GM18517 (cell line): Measurements from ENCODE around the gene DGKH.
"Not testable (repeated sequence)": the region's sequence is repeated elsewhere in the genome, so short reads cannot be mapped to it uniquely, and the experiment has no call there.

Experiments
- ATAC-seq: cut with Tn5 transposase; IDR thresholded peaks from one replicate; pipeline ENCODE4 v1.9.1; 2021; ENCODE audit warnings: mild to moderate bottlenecking, moderate library complexity; ENCODE audit not compliant: unreplicated experiment

The DGKH gene

DNA sequence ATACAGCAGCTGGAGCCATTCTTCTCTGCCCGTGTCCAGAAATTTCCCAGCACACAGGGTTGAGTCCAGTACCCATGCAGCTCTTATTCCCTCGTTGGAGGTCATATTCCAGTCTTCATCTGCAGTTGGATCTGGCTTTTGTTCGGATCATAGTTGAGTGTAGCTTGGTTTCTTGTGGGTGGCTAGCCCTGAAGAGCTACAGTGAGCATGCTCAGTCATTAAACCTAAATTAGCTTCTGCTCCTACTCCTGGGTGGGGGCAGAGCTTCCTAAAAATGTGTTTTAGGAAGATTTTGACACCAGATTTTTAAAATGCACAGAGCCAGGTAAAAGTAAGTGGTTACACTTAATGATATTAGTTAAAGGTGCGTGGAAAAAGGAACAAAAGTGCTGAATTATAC lies 64.4 kb downstream of the DGKH start:
- ATAC-seq = no peak

- no peak for ATAC-seq
Observed at GRCh38 chr13:42113478-42113877, 65.0 kb downstream of the DGKH start.

DNA sequence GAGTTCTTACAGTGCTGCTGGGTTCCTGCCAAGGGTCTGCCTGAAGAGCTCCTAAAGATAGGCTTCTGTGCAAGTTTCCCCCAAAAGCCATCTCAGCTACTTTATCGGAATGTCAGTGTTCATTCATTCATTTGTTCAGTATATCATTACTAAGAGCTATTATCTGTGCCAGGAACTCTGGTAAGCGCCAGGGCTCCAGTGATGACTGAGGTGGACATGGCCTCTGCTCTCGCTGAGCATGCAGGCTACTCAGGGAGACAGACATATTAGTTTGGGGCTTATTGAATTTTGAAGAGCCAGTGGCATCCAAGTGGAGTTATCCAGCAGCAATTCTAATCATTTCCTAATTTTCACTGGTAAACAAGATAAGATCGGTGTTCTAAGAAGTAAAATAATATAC lies 65.8 kb downstream of the DGKH start:
- no peak for ATAC-seq

DNA sequence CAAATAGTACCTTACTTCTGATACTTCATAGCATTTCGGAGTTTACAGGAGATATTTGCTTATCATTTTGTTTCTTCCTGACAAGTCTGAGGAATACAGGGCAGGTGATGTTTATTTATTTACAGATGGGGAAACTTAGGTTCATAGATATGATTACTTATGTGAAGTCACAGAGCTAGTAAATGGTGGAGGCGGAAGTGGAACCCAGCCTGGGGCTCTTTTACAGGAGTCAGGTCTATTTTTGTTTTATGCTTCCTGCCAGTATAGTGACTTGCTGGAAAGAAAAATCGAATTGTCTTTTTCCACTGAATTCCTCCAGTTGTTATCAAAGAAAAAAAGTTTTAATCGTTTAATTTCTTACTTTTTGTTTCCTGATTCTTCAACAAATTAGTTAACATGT lies 66.5 kb downstream of the DGKH start:
- ATAC-seq = no peak

- ATAC-seq = no peak
Observed at GRCh38 chr13:42116225-42116624, 67.8 kb downstream of the DGKH start.

GRCh38 chr13:42119041-42119440 lies 70.6 kb downstream of the DGKH start:
- ATAC-seq = no peak

DNA sequence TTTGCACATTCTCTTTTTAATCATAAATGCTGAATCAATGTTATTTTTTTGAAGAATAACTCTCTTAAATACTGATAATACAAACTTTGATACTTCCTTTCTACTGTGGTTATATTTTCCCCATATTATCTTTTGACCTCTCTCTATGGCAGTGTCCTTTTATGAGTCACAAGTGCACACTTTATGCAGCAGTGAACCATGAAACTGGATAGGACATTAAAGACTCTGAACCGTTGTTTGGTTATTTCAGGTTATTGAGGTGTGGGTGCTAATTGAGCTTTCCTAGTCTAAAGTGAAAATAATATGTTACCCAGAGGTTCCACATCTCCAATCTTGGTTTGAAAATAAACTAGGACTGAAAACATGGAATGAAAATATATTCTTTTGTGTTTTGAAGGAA lies 71.4 kb downstream of the DGKH start:
- ATAC-seq = peak; percentile 67

GRCh38 chr13:42123600-42123999 lies 75.2 kb downstream of the DGKH start:
- ATAC-seq = no peak

GRCh38 chr13:42125046-42125445 lies 76.6 kb downstream of the DGKH start:
- no peak for ATAC-seq

- no peak for ATAC-seq
Observed at GRCh38 chr13:42127047-42127446, 78.6 kb downstream of the DGKH start.

GRCh38 chr13:42129033-42129432 lies 80.6 kb downstream of the DGKH start:
- ATAC-seq = no peak

DNA sequence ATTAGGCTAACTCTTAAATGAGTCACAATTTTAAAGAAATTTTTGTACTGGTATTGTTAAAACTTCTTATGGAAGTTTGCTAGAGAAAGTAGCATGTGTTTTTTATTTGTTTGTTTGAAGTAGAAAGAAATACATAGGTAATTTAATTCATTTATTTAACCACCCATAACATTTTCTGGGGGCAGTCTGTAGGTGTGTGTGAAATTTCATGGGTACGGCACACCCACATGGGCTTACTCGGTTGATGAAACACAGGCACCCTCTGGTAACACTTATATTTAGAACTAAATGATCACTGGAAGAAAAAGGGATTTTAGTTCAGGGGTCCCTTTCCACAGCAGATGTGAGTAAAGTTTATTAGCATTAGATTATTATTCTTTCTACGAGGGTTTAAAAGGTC lies 88.1 kb downstream of the DGKH start:
- no peak for ATAC-seq

DNA sequence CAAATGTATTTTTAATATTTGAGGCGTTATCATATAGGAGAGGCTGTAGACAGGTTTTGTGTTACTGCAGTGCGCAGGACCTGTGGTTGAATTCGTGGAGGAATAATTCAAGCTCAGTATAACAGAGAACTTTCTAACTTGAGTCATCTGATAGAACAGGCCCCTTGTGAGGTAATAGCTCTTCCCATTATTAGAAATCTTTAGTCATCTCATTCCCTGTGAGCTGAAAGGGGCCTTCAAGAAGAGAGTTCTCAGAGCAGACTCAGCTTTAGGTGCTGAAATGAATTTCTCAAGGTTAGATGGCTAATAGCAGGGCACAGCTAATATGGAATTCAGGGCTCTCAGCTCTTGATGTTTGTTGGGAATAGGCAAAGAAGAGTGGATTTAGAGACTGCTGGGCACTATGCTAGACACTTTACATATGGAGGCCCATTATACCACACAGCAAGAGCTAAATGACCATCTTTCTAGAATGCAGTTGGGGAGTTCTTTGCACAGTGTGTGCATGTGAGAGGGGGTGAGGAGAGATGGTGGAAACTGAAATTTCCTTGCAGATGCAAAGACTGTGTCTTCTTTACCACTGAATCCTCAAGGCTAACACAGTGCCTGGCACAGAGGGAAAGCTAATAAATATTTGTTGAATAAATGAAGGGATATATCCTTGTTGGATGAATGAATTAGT lies 89.5 kb downstream of the DGKH start:
- no peak for ATAC-seq

- ATAC-seq = no peak
Observed at GRCh38 chr13:42140494-42140893, 92.0 kb downstream of the DGKH start.

- not testable (repeated sequence) for ATAC-seq
Observed at GRCh38 chr13:42141052-42141451, 92.6 kb downstream of the DGKH start.

- no peak for ATAC-seq
Observed at GRCh38 chr13:42146359-42146758, 97.9 kb downstream of the DGKH start.

DNA sequence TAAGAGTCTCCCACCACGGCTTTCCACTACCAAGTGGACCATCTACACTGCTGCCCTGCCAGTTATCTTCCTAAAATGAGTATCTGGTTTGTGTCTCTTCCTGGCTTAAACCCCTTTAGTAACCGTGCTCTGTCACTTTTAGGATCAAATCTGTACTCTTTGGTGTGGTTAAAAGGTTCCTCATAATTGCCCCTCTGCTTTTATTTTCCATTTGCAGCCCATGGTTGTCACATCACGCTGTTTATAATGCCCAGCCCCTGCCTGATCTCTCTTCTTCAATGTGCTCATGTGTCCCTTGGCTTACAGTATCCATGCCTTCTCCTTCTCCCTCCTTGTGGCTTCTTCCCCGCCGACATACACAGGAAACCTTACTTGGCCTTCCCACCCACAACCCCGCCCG lies 100.1 kb downstream of the DGKH start:
- no peak for ATAC-seq

DNA sequence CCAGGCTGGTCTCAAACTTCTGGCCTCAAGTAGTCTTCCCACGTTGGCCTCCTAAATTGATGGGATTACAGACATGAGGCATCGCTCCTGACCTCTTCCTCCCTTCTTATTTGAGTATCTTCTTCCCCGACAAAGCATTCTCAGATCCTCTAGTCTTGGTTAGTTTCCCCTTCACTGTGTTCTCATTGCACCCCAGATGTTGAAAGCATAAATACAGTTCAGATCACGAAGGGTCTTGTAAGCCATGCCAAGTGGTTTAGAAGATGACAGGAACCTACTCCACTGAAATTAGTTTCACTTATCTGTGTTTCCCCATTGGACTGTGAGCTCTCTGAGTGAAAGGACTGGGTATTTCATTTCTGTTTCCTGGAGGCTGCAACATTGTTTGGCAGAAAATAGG lies 100.7 kb downstream of the DGKH start:
- ATAC-seq = no peak

- ATAC-seq = no peak
Observed at GRCh38 chr13:42151781-42152180, 103.3 kb downstream of the DGKH start.

DNA sequence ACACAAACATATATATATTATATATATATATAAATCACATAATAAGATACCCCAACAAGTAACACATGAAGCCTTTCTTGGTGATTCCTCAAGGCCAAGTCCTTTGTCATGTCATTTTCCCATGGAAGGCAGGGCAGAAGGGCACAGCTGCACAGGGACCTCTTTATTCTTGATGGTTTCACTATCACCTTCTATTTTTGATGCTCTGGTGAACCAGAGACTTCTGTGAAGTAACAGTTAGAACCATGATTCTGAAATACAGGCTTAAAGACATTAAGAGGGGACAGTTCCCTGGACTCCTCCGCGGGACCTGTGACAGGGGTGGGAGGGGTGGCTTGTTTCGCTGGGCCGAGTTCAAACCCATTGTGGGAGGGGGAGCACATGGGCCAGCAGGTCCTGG lies 104.0 kb downstream of the DGKH start:
- no peak for ATAC-seq

DNA sequence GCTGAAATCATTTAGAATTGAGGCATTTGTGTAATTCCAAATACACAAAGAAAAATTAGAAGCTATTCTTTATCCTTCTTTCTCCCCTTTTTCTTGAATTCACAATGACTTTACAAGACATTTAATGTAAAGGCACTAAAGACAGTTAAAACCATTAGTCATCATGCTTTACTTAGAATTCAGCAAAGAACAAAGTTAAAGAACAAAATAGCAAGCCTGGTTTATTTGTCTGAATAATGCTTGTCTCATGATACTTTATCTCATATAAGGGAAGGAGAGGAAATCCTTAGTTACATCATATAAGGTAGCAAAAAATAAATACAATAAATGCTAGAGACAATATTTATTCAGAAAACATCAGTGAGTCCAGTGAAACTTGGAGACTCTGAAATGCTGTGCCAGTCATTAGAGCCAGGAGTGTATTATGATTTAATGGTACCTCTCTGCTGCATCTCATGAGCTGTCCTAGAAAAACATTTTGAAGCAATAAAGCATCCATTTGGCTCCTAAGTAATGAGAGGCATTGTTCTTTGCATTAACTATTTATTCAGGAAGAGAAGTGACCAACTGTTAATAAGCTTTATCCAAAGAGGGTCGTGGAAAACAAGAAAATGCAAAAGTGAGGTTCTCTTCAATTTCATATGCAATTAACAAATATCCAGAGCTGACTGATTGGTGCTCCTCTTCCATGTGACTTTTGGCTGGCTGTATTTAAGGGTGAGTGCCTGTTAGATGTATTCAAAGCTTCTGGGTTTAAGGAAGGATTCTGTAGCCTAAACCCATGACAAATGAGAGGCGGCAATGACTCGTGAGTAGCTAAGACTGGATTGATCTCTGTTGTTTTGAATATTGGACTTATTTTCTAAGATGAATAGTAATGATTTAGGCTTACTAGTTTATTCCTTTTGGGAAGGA lies 105.0 kb downstream of the DGKH start:
- ATAC-seq = no peak

- no peak for ATAC-seq
Observed at GRCh38 chr13:42155251-42155650, 106.8 kb downstream of the DGKH start.
